Measurements from ENCODE around the gene NR1I3.

DNA sequence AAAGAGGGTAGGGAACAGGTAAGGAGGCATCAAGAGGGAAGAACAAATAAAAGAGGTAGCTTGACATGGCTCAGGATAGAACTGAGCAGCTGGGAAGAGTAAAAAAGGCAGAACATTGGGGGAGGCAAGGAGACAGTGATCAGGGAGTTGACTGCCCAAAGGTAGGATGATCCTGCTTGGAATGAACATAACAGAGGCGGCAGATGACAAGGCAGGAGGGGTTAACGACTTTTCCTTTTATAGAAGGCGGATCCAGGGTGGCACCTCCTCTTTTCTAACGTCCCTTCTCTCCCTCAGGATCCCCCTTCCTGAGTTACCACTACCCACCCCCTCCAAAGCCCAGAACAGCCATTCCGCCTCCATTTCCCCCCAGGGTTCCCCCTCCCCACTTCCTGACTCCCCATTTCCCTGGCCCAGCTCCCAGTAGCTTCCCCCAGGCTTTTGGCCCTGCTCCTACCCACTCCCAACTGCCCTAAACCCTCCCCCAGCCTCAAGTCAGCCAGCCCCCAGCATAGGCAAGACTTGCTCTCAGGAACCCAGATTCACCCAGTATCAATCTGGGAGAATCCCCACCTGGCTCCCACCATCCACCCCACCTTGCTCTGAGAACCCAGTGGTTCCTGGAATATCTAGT, 38.4 kb downstream of the NR1I3 start:
- no peak for TF ChIP-seq POLR2A (IDR thresholded peaks at IDR 0.05)
- TF ChIP-seq, protein P1, sequence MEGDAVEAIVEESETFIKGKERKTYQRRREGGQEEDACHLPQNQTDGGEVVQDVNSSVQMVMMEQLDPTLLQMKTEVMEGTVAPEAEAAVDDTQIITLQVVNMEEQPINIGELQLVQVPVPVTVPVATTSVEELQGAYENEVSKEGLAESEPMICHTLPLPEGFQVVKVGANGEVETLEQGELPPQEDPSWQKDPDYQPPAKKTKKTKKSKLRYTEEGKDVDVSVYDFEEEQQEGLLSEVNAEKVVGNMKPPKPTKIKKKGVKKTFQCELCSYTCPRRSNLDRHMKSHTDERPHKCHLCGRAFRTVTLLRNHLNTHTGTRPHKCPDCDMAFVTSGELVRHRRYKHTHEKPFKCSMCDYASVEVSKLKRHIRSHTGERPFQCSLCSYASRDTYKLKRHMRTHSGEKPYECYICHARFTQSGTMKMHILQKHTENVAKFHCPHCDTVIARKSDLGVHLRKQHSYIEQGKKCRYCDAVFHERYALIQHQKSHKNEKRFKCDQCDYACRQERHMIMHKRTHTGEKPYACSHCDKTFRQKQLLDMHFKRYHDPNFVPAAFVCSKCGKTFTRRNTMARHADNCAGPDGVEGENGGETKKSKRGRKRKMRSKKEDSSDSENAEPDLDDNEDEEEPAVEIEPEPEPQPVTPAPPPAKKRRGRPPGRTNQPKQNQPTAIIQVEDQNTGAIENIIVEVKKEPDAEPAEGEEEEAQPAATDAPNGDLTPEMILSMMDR (IDR thresholded peaks at IDR 0.05) = no peak

All from lower leg skin (tissue), 3 donors.